H9 (cell line): ENCODE results near the gene GADD45GIP1. TPM values are rescaled to one million over a fixed set of nuclear protein-coding genes. Genes with fewer than 3 reads are reported as not detected.

Source experiments
- DNase-seq: peaks from one replicate; pipeline ENCODE4 v3.0.0-alpha.2; 2017
- H2AFZ ChIP-seq: one replicate; pipeline ENCODE4 v1.6.1; 2013; ENCODE audit warnings: mild to moderate bottlenecking, low read length, control low read depth, moderate library complexity
- H2AK5ac ChIP-seq: 2 replicates; pipeline ENCODE4 v1.6.1; 2013; ENCODE audit warnings: low read length, control low read depth, mixed read lengths; ENCODE audit not compliant: insufficient read length
- H2BK120ac ChIP-seq: one replicate; pipeline ENCODE4 v1.6.1; 2013; ENCODE audit warnings: low read depth, mild to moderate bottlenecking, low read length, control low read depth, inconsistent platforms; ENCODE audit not compliant: poor library complexity, severe bottlenecking
- H2BK12ac ChIP-seq: 2 replicates; pipeline ENCODE4 v1.6.1; 2013; ENCODE audit warnings: low read length, control low read depth, mixed read lengths, low read depth; ENCODE audit not compliant: insufficient read length
- H2BK15ac ChIP-seq: 2 replicates; pipeline ENCODE4 v1.6.1; 2013; ENCODE audit warnings: low read depth, low read length, control low read depth
- H2BK20ac ChIP-seq: one replicate; pipeline ENCODE4 v1.6.1; 2013; ENCODE audit warnings: low read depth, mild to moderate bottlenecking, low read length, control low read depth, inconsistent platforms; ENCODE audit not compliant: poor library complexity, severe bottlenecking
- H2BK5ac ChIP-seq: 2 replicates; pipeline ENCODE4 v1.6.1; 2013; ENCODE audit warnings: low read length, control low read depth, mixed read lengths; ENCODE audit not compliant: insufficient read length
- H3K14ac ChIP-seq: 2 replicates; pipeline ENCODE4 v1.6.1; 2013; ENCODE audit warnings: low read length, control low read depth; ENCODE audit not compliant: insufficient read depth
- H3K18ac ChIP-seq: 2 replicates; pipeline ENCODE4 v1.6.1; 2013; ENCODE audit warnings: low read depth, mild to moderate bottlenecking, mixed read lengths, low read length, control low read depth; ENCODE audit not compliant: insufficient read length
- H3K23ac ChIP-seq: 2 replicates; pipeline ENCODE4 v1.6.1; 2013; ENCODE audit warnings: low read length, control low read depth, mixed read lengths, low read depth; ENCODE audit not compliant: insufficient read length
- H3K23me2 ChIP-seq: 2 replicates; pipeline ENCODE4 v1.6.1; 2013; ENCODE audit warnings: low read depth, mild to moderate bottlenecking, mixed read lengths, low read length, control low read depth; ENCODE audit not compliant: insufficient read length, poor library complexity, severe bottlenecking
- H3K27ac ChIP-seq: 2 replicates; pipeline ENCODE4 v1.5.1; 2013; ENCODE audit warnings: low read length, control low read depth, mixed read lengths, low read depth; ENCODE audit not compliant: insufficient read length
- H3K27me3 ChIP-seq: 2 replicates; pipeline ENCODE4 v1.6.1; 2013; ENCODE audit warnings: low read length, control low read depth, inconsistent platforms; ENCODE audit not compliant: insufficient read depth
- H3K4ac ChIP-seq: 2 replicates; pipeline ENCODE4 v1.6.1; 2013; ENCODE audit warnings: low read depth, mild to moderate bottlenecking, control low read depth, inconsistent platforms, low read length, moderate library complexity
- H3K4me1 ChIP-seq: 2 replicates; pipeline ENCODE4 v1.6.1; 2013; ENCODE audit warnings: low read length, control low read depth, inconsistent platforms; ENCODE audit not compliant: insufficient read depth
- H3K4me2 ChIP-seq: 2 replicates; pipeline ENCODE4 v1.6.1; 2013; ENCODE audit warnings: low read length, control low read depth, mixed read lengths; ENCODE audit not compliant: insufficient read length, insufficient read depth
- H3K56ac ChIP-seq: 2 replicates; pipeline ENCODE4 v1.6.1; 2013; ENCODE audit warnings: low read depth, mild to moderate bottlenecking, mixed read lengths, low read length, control low read depth; ENCODE audit not compliant: insufficient read length
- H3K79me1 ChIP-seq: 2 replicates; pipeline ENCODE4 v1.6.1; 2013; ENCODE audit warnings: low read depth, mild to moderate bottlenecking, moderate library complexity, low read length, control low read depth, inconsistent platforms; ENCODE audit not compliant: insufficient read depth, poor library complexity, severe bottlenecking
- H3K79me2 ChIP-seq: 2 replicates; pipeline ENCODE4 v1.6.1; 2013; ENCODE audit warnings: low read length, control low read depth, inconsistent platforms; ENCODE audit not compliant: insufficient read depth
- H3K9ac ChIP-seq: 2 replicates; pipeline ENCODE4 v1.6.1; 2013; ENCODE audit warnings: low read length, control low read depth, mixed read lengths; ENCODE audit not compliant: insufficient read length; ENCODE audit errors: extremely low read depth
- H3K9me3 ChIP-seq: one replicate; pipeline ENCODE4 v1.6.1; 2013; ENCODE audit warnings: low read depth, low read length, inconsistent platforms; ENCODE audit not compliant: control insufficient read depth
- H3T11ph ChIP-seq: one replicate; pipeline ENCODE4 v1.6.1; 2013; ENCODE audit warnings: mild to moderate bottlenecking, low read length, control low read depth, inconsistent platforms
- H4K20me1 ChIP-seq: one replicate; pipeline ENCODE4 v1.6.1; 2013; ENCODE audit not compliant: control insufficient read depth, insufficient read length, insufficient read depth
- H4K5ac ChIP-seq: 2 replicates; pipeline ENCODE4 v1.6.1; 2013; ENCODE audit warnings: low read depth, mild to moderate bottlenecking, mixed read lengths, low read length, control low read depth; ENCODE audit not compliant: insufficient read length
- H4K8ac ChIP-seq: replicated peaks from 2 replicates; pipeline ENCODE4 v1.6.1; 2013; ENCODE audit warnings: low read length, control low read depth, mixed read lengths, low read depth; ENCODE audit not compliant: insufficient read length
- H4K91ac ChIP-seq: 2 replicates; pipeline ENCODE4 v1.6.1; 2013; ENCODE audit warnings: low read depth, mild to moderate bottlenecking, moderate library complexity, mixed read lengths, low read length, control low read depth; ENCODE audit not compliant: insufficient read length
- H3K27ac Mint-ChIP-seq, 3 experiments: 2 replicates in 2 of 3; 3 replicates in 1 of 3; pipeline ENCODE4 v1.8.0; 2020 to 2021; ENCODE audit warnings: mixed read lengths in 3 of 3, mild to moderate bottlenecking in 1 of 3, moderate library complexity in 1 of 3
- H3K27me3 Mint-ChIP-seq: 2 replicates; pipeline ENCODE4 v1.8.0; 2021; ENCODE audit warnings: low read depth, mild to moderate bottlenecking, moderate library complexity, mixed read lengths
- H3K36me3 Mint-ChIP-seq, 3 experiments: 2 replicates in 2 of 3; 3 replicates in 1 of 3; pipeline ENCODE4 v1.8.0; 2020 to 2021; ENCODE audit warnings: low read depth in 3 of 3, mixed read lengths in 3 of 3; ENCODE audit not compliant: insufficient read depth in 1 of 3
- H3K4me1 Mint-ChIP-seq, 2 experiments: 2 replicates each; pipeline ENCODE4 v1.8.0; 2020; ENCODE audit warnings: mixed read lengths in 2 of 2
- H3K4me3 Mint-ChIP-seq, 2 experiments: 2 replicates in 1 of 2; 3 replicates in 1 of 2; pipeline ENCODE4 v1.8.0; 2020 to 2021; ENCODE audit warnings: mild to moderate bottlenecking in 2 of 2, mixed read lengths in 2 of 2, moderate library complexity in 1 of 2
- H3K9me3 Mint-ChIP-seq, 2 experiments: 2 replicates in 1 of 2; 3 replicates in 1 of 2; pipeline ENCODE4 v1.8.0; 2020; ENCODE audit warnings: mild to moderate bottlenecking in 2 of 2, mixed read lengths in 2 of 2, moderate library complexity in 1 of 2
- CTCF ChIP-seq: fragments of 200-600 bp; sonication (generic); conservative IDR thresholded peaks from 3 replicates; pipeline ENCODE4 v1.8.0; 2021; ENCODE audit warnings: antibody characterized with exemption, mild to moderate bottlenecking
- WGBS: extraction: QIAGEN DNeasy Blood & Tissue Kit; methylation state at CpG from one replicate; pipeline ENCODE4 v1.1.7; 2013; ENCODE audit warnings: missing lambda C conversion rate, low lambda C conversion rate, mixed read lengths; ENCODE audit not compliant: insufficient read length; ENCODE audit errors: extremely low coverage; 5-methylcytosine and 5-hydroxymethylcytosine counted together
- total RNA-seq: library from RNA; stranded (reverse); gene quantifications from 2 replicates; pipeline ENCODE4 v1.2.1, GENCODE V29; 2021

GADD45GIP1 gene
- total RNA-seq, 1 experiment from 2014 or later: 44.5 TPM

- no peak overlapping the region for H2BK15ac ChIP-seq
- no peak overlapping the region for H2BK5ac ChIP-seq
- no peak overlapping the region for H3K4ac ChIP-seq
- no peaks in the 10 kb centered on the region for H3K79me1 ChIP-seq
- no peak overlapping the region for H3K9ac ChIP-seq
- no peak overlapping the region for H4K5ac ChIP-seq
- no peaks in the 10 kb centered on the region for H3K79me2 ChIP-seq
- H3K18ac ChIP-seq: no peak overlapping the region
- H3K23me2 ChIP-seq: peaks cover 4% of the 10 kb centered on the region
- H2BK120ac ChIP-seq: no peak overlapping the region
- no peak overlapping the region for H2AFZ ChIP-seq
- H3K9me3 ChIP-seq: no peaks in the 10 kb centered on the region
- no peak overlapping the region for H3K27ac ChIP-seq
- H4K8ac ChIP-seq: no peak overlapping the region
- no peak overlapping the region for H2BK12ac ChIP-seq
- H3K27me3 ChIP-seq: peaks cover 47% of the 10 kb centered on the region
- H3K4me2 ChIP-seq: no peak overlapping the region
- H3K27me3 Mint-ChIP-seq: peaks cover 71% of the 10 kb centered on the region
- H3T11ph ChIP-seq: no peak overlapping the region
- TF ChIP-seq CTCF: no peak
- H3K36me3 Mint-ChIP-seq: peaks cover 0 to 2% (median 0%) of the 10 kb centered on the region in 3 experiments; a peak in 1 of 7 replicates
- no peak overlapping the region for H3K56ac ChIP-seq
- H3K4me3 Mint-ChIP-seq: no peak overlapping the region
- H3K27ac Mint-ChIP-seq: no peak overlapping the region
- no peaks in the 10 kb centered on the region for H3K4me1 ChIP-seq
- H3K14ac ChIP-seq: no peak overlapping the region
- WGBS: no CpG with 5 or more reads among the region's 11 CpGs
- DNase-seq: no peak
- no peak overlapping the region for H4K91ac ChIP-seq
- peaks cover 2 to 9% of the 10 kb centered on the region in 2 experiments; a peak in 3 of 5 replicates for H3K9me3 Mint-ChIP-seq
- no peak overlapping the region for H2BK20ac ChIP-seq
- no peak overlapping the region for H2AK5ac ChIP-seq
- H3K23ac ChIP-seq: no peak overlapping the region
- peaks cover 5% of the 10 kb centered on the region for H4K20me1 ChIP-seq
- H3K4me1 Mint-ChIP-seq: peaks cover 5 to 11% of the 10 kb centered on the region in 2 experiments
Observed at GRCh38 chr19:12992729-12993128, 35.7 kb upstream of the GADD45GIP1 start.
